Measurements from ENCODE around the gene TMEM42.

- no peak for TF ChIP-seq CTCF (IDR thresholded peaks at IDR 0.05; ENCODE audit: low read depth, low read length, poor library complexity, severe bottlenecking)
- no peak for TF ChIP-seq EZH2phosphoT487 (IDR thresholded peaks at IDR 0.05; ENCODE audit: borderline replicate concordance, low read length)
Observed at GRCh38 chr3:44886561-44886960, 24.8 kb downstream of the TMEM42 start.

Measured in DOHH2 (cell line).